Superior temporal gyrus (tissue), 1 donor: ENCODE results near the gene ACTG2.

Experiments
- DNase-seq: peaks from one replicate; pipeline ENCODE4 v3.0.0-alpha.2; 2016; ENCODE audit errors: extremely low spot score

Gene ACTG2

GRCh38 chr2:73914667-73915066 lies 21.9 kb downstream of the ACTG2 start:
- DNase-seq = no peak

GRCh38 chr2:73915437-73915993 lies 22.7 kb downstream of the ACTG2 start:
- no peak for DNase-seq

- DNase-seq = no peak
These were observed 23.9 kb downstream of the ACTG2 start for GRCh38 chr2:73916666-73917065.

GRCh38 chr2:73917296-73917695 lies 24.5 kb downstream of the ACTG2 start:
- no peak for DNase-seq

GRCh38 chr2:73917696-73918207 lies 24.9 kb downstream of the ACTG2 start:
- DNase-seq = no peak

- no peak for DNase-seq
These were observed 26.0 kb downstream of the ACTG2 start for GRCh38 chr2:73918856-73919255.

GRCh38 chr2:73919596-73920228 lies 26.9 kb downstream of the ACTG2 start:
- DNase-seq = no peak

- DNase-seq = no peak
These were observed 28.1 kb downstream of the ACTG2 start for GRCh38 chr2:73920577-73921545.

- DNase-seq = no peak
These were observed 28.8 kb downstream of the ACTG2 start for GRCh38 chr2:73921581-73921980.

GRCh38 chr2:73922681-73923080 lies 29.9 kb downstream of the ACTG2 start:
- DNase-seq = no peak

GRCh38 chr2:73925033-73925704 lies 32.4 kb downstream of the ACTG2 start:
- DNase-seq = no peak

- no peak for DNase-seq
These were observed 33.2 kb downstream of the ACTG2 start for GRCh38 chr2:73925853-73926492.

- DNase-seq = peak; percentile 98
These were observed 33.9 kb downstream of the ACTG2 start, which contains the start of gene DGUOK for GRCh38 chr2:73926493-73927327. Gene DGUOK, plus strand, starts transcription at chr2:73926880. Its CDS starts 31 bp downstream, at chr2:73926911.

- DNase-seq = no peak
These were observed 34.5 kb downstream of the ACTG2 start for GRCh38 chr2:73927344-73927743.

- no peak for DNase-seq
These were observed 36.1 kb downstream of the ACTG2 start for GRCh38 chr2:73928963-73929347.

- DNase-seq = no peak
These were observed 37.6 kb downstream of the ACTG2 start for GRCh38 chr2:73930386-73930785.

GRCh38 chr2:73931531-73932500 lies 39.0 kb downstream of the ACTG2 start:
- no peak for DNase-seq

- no peak for DNase-seq
These were observed 40.4 kb downstream of the ACTG2 start for GRCh38 chr2:73933194-73933593.

GRCh38 chr2:73935641-73936040 lies 42.8 kb downstream of the ACTG2 start:
- DNase-seq = no peak
